ENCODE data around the gene CACNG7. TPM values are rescaled to one million over a fixed set of nuclear protein-coding genes. Genes with fewer than 3 reads are reported as not detected.

CACNG7 gene
- total and polyA plus RNA-seq, 2 donors, result 0.05 TPM; not detected in 1

GRCh38 chr19:53962887-53963431 is 53.9 kb downstream of the CACNG7 start, which contains the start of gene CACNG8:
Gene CACNG8, plus strand, starts transcription at chr19:53962937.
- H3K27me3 ChIP-seq (ENCODE audit: control insufficient read depth in 2 of 2, insufficient read depth in 1 of 2, low read length in 1 of 2), result peaks cover 46 to 70% of the 10 kb centered on the region in 2 donors
- 5% methylated on average over 55 of the region's 55 CpGs for WGBS

GRCh38 chr19:53965091-53965490 is 56.0 kb downstream of the CACNG7 start:
- peaks cover 30 to 49% of the 10 kb centered on the region in 2 donors for H3K27me3 ChIP-seq (ENCODE audit: control insufficient read depth in 2 of 2, insufficient read depth in 1 of 2, low read length in 1 of 2)
- no peak for DNase-seq (ENCODE audit: low read depth in 6 of 9, low spot score in 9 of 9)
- no peaks in the 10 kb centered on the region for H3K36me3 ChIP-seq (ENCODE audit: control insufficient read depth in 2 of 2, insufficient read depth in 2 of 2, low read length in 1 of 2)
- WGBS, result 79% methylated on average over 11 of the region's 11 CpGs
- H3K4me1 ChIP-seq (ENCODE audit: control insufficient read depth in 2 of 2, insufficient read depth in 2 of 2, low read length in 2 of 2), result no peaks in the 10 kb centered on the region
- no peak overlapping the region for H3K27ac ChIP-seq (ENCODE audit: low read depth in 1 of 2, low read length in 1 of 2)
- H3K4me3 ChIP-seq (ENCODE audit: low read length in 2 of 2), result no peak overlapping the region
- no peaks in the 10 kb centered on the region for H3K9me3 ChIP-seq (ENCODE audit: control insufficient read depth in 2 of 2, insufficient read depth in 1 of 2, low read length in 1 of 2)

More at GRCh38 chr19:53962887-53963431, 53.9 kb downstream of the CACNG7 start, which contains the start of gene CACNG8:
- Histone ChIP-seq H3K27ac (ENCODE audit: low read depth in 1 of 2, low read length in 1 of 2) (no peak within 1 kb of the TSS), H3K4me1 (ENCODE audit: control insufficient read depth in 2 of 2, insufficient read depth in 2 of 2, low read length in 2 of 2) (no peaks in the 10 kb centered on the region), H3K4me3 (ENCODE audit: low read length in 2 of 2) (no peak within 1 kb of the TSS), H3K9me3 (ENCODE audit: control insufficient read depth in 2 of 2, insufficient read depth in 1 of 2, low read length in 1 of 2) (no peaks in the 10 kb centered on the region), H3K36me3 (ENCODE audit: control insufficient read depth in 2 of 2, insufficient read depth in 2 of 2, low read length in 1 of 2) (no peaks in the 10 kb centered on the region)
- DNase-seq (ENCODE audit: low read depth in 6 of 9, low spot score in 9 of 9), result no peak

DNA sequence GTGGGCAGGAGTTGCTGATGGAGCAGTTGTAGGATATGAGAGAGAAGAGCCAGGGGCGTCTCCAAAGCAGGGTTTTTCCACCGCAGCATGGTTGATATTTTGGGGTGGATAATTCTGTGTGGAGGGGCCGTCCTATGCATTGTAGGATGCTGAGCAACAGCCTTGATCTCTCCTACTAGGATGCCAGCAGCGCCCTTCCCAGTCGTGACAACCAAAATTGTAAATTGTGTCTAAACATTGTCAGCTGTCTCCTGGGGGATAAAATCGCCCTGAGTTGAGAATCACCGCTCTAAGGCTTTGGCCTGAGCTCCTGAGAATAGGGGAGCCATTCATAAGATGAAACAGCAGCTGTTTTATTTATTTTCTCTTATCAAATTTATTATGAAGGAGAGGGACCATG is 57.9 kb downstream of the CACNG7 start:
- 87% methylated on average over 7 of the region's 7 CpGs for WGBS
- no peaks in the 10 kb centered on the region for H3K9me3 ChIP-seq (ENCODE audit: control insufficient read depth in 2 of 2, insufficient read depth in 1 of 2, low read length in 1 of 2)
- H3K27me3 ChIP-seq (ENCODE audit: control insufficient read depth in 2 of 2, insufficient read depth in 1 of 2, low read length in 1 of 2), result peaks cover 14 to 38% of the 10 kb centered on the region in 2 donors
- H3K27ac ChIP-seq (ENCODE audit: low read depth in 1 of 2, low read length in 1 of 2), result no peak overlapping the region
- no peak for DNase-seq (ENCODE audit: low read depth in 6 of 9, low spot score in 9 of 9)
- H3K4me1 ChIP-seq (ENCODE audit: control insufficient read depth in 2 of 2, insufficient read depth in 2 of 2, low read length in 2 of 2), result no peaks in the 10 kb centered on the region
- no peak overlapping the region for H3K4me3 ChIP-seq (ENCODE audit: low read length in 2 of 2)
- H3K36me3 ChIP-seq (ENCODE audit: control insufficient read depth in 2 of 2, insufficient read depth in 2 of 2, low read length in 1 of 2), result no peaks in the 10 kb centered on the region

DNA sequence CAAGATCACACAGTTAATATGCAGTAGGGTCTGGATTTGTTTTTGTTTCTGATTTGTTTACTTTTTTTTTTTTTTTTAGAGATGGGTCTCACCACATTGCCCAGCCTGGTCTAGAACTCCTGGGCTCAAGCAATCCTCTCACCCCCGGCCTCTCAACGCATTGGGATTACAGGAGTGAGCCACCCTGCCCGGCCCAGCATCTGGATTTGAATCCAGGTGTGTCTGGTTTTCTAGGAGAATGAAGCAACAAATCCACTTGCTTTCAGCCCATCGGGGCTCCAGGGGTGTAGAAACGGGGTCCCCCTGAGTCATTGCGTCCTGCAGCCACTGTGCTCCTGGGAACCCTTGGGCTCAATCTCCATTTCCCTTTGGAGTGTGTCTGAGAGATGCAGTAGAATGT is 60.3 kb downstream of the CACNG7 start:
- 95% methylated on average over 6 of the region's 6 CpGs for WGBS
- H3K4me3 ChIP-seq (ENCODE audit: low read length in 2 of 2), result no peak overlapping the region
- H3K27me3 ChIP-seq (ENCODE audit: control insufficient read depth in 2 of 2, insufficient read depth in 1 of 2, low read length in 1 of 2), result peaks cover 0 to 21% of the 10 kb centered on the region in 2 donors
- no peaks in the 10 kb centered on the region for H3K36me3 ChIP-seq (ENCODE audit: control insufficient read depth in 2 of 2, insufficient read depth in 2 of 2, low read length in 1 of 2)
- no peaks in the 10 kb centered on the region for H3K9me3 ChIP-seq (ENCODE audit: control insufficient read depth in 2 of 2, insufficient read depth in 1 of 2, low read length in 1 of 2)
- no peak for DNase-seq (ENCODE audit: low read depth in 6 of 9, low spot score in 9 of 9)
- no peak overlapping the region for H3K27ac ChIP-seq (ENCODE audit: low read depth in 1 of 2, low read length in 1 of 2)
- H3K4me1 ChIP-seq (ENCODE audit: control insufficient read depth in 2 of 2, insufficient read depth in 2 of 2, low read length in 2 of 2), result no peaks in the 10 kb centered on the region

DNA sequence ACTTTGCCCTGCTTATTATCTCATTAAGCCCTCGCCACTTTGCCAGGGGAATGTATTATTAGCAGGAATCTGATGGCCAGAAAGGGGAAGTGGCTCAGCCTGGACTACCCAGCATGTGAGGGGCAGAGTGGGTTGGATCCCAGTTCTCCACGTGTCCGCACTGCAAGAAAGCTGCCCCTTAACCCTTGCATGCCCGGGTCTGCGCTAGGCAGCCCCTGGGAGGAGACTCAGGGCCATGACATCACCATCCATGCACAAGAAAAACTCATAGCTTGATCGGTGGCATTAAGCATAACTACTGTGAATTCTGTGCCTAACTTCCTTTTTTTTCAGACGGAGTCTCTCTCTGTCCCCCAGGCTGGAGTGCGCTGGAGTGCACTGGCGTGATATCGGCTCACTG is 62.6 kb downstream of the CACNG7 start:
- Histone ChIP-seq H3K27ac (ENCODE audit: low read depth in 1 of 2, low read length in 1 of 2) (no peak overlapping the region), H3K4me1 (ENCODE audit: control insufficient read depth in 2 of 2, insufficient read depth in 2 of 2, low read length in 2 of 2) (no peaks in the 10 kb centered on the region), H3K36me3 (ENCODE audit: control insufficient read depth in 2 of 2, insufficient read depth in 2 of 2, low read length in 1 of 2) (no peaks in the 10 kb centered on the region), H3K4me3 (ENCODE audit: low read length in 2 of 2) (no peak overlapping the region), H3K9me3 (ENCODE audit: control insufficient read depth in 2 of 2, insufficient read depth in 1 of 2, low read length in 1 of 2) (no peaks in the 10 kb centered on the region), H3K27me3 (ENCODE audit: control insufficient read depth in 2 of 2, insufficient read depth in 1 of 2, low read length in 1 of 2) (peaks cover 0 to 7% of the 10 kb centered on the region in 2 donors)
- WGBS, result 14% methylated on average over 10 of the region's 10 CpGs
- DNase-seq (ENCODE audit: low read depth in 6 of 9, low spot score in 9 of 9), result no peak

DNA sequence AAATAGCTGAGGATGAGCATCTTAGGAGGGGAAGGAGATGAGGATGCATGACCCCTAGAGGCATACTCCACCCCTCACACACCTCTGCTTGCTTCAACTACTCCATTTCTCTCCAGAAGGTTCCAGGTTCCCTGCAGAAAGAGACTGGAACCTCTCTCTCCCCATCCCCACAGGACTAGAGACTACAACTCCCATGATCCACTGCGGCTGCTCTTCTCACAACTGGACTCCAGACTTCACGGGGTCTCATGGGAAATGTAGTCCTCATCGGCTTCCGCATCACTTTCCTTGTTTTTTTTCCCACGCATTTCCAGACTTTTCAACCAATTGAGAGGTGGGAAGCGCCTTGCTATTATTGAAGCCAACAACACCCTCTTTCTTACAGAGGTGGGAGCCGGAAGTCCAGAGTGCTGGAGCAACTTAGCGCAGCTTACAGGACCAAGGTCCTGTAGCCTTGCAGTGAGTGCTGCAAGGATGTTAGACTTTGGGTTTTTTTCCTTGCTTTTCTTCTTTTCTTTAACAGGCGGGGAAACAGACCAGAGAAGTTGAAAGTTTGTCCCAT is 68.4 kb downstream of the CACNG7 start:
- H3K9me3 ChIP-seq (ENCODE audit: control insufficient read depth in 2 of 2, insufficient read depth in 1 of 2, low read length in 1 of 2), result peaks cover 11 to 25% of the 10 kb centered on the region in 2 donors
- DNase-seq (ENCODE audit: low read depth in 6 of 9, low spot score in 9 of 9), result peak; percentile 19 to 76 (median 54)
- H3K4me1 ChIP-seq (ENCODE audit: control insufficient read depth in 2 of 2, insufficient read depth in 2 of 2, low read length in 2 of 2), result no peaks in the 10 kb centered on the region
- H3K27me3 ChIP-seq (ENCODE audit: control insufficient read depth in 2 of 2, insufficient read depth in 1 of 2, low read length in 1 of 2), result peaks cover 44 to 55% of the 10 kb centered on the region in 2 donors
- H3K4me3 ChIP-seq (ENCODE audit: low read length in 2 of 2), result peak overlapping the region in 1 of 2 donors; percentile 6
- H3K36me3 ChIP-seq (ENCODE audit: control insufficient read depth in 2 of 2, insufficient read depth in 2 of 2, low read length in 1 of 2), result no peaks in the 10 kb centered on the region
- 5% methylated on average over 9 of the region's 9 CpGs for WGBS
- H3K27ac ChIP-seq (ENCODE audit: low read depth in 1 of 2, low read length in 1 of 2), result no peak overlapping the region

DNA sequence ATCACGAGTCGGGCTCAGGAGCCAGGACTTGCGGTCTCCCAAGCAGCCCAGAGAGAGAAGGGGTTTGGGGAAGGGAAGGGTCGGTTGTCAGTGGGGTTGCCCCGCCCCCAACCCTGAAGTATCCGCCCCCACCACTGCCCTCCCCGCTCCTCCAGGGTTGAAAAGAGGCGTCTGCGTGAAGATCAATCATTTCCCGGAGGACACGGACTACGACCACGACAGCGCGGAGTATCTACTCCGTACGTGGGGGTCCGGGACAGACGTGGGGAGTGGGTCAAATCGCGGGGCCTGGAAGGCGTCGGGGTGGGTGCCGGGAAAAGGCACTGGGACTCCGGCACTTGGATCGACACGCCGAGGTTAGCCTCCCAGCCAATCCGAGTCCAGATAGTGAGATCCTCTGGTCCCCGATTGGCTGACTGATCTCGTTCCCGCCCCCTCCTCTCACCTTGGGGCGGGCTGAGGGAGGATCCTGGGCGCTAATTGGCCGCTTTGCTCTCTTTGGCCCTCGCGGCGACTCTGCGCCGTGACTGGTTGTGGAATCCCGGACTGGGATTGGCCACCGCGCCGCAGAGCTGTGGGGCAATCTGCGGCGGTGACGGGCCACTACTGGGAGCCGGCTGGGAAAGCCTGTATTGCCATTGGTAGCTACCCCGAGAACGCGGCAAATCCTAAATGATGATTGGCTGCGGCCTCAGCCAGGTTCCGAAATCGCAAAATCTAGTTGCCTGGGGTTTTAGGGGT is 69.1 kb downstream of the CACNG7 start:
- H3K36me3 ChIP-seq (ENCODE audit: control insufficient read depth in 2 of 2, insufficient read depth in 2 of 2, low read length in 1 of 2), result no peaks in the 10 kb centered on the region
- H3K27me3 ChIP-seq (ENCODE audit: control insufficient read depth in 2 of 2, insufficient read depth in 1 of 2, low read length in 1 of 2), result peaks cover 49 to 56% of the 10 kb centered on the region in 2 donors
- H3K9me3 ChIP-seq (ENCODE audit: control insufficient read depth in 2 of 2, insufficient read depth in 1 of 2, low read length in 1 of 2), result peaks cover 11 to 25% of the 10 kb centered on the region in 2 donors
- WGBS, result 9% methylated on average over 54 of the region's 54 CpGs
- H3K4me1 ChIP-seq (ENCODE audit: control insufficient read depth in 2 of 2, insufficient read depth in 2 of 2, low read length in 2 of 2), result no peaks in the 10 kb centered on the region
- no peak overlapping the region for H3K4me3 ChIP-seq (ENCODE audit: low read length in 2 of 2)
- no peak for DNase-seq (ENCODE audit: low read depth in 6 of 9, low spot score in 9 of 9)
- H3K27ac ChIP-seq (ENCODE audit: low read depth in 1 of 2, low read length in 1 of 2), result no peak overlapping the region

- DNase-seq (ENCODE audit: low read depth in 6 of 9, low spot score in 9 of 9), result no peak
- peaks cover 56 to 66% of the 10 kb centered on the region in 2 donors for H3K27me3 ChIP-seq (ENCODE audit: control insufficient read depth in 2 of 2, insufficient read depth in 1 of 2, low read length in 1 of 2)
- H3K4me1 ChIP-seq (ENCODE audit: control insufficient read depth in 2 of 2, insufficient read depth in 2 of 2, low read length in 2 of 2), result no peaks in the 10 kb centered on the region
- peaks cover 13 to 25% of the 10 kb centered on the region in 2 donors for H3K9me3 ChIP-seq (ENCODE audit: control insufficient read depth in 2 of 2, insufficient read depth in 1 of 2, low read length in 1 of 2)
- H3K27ac ChIP-seq (ENCODE audit: low read depth in 1 of 2, low read length in 1 of 2), result no peak overlapping the region
- no peaks in the 10 kb centered on the region for H3K36me3 ChIP-seq (ENCODE audit: control insufficient read depth in 2 of 2, insufficient read depth in 2 of 2, low read length in 1 of 2)
- WGBS, result 8% methylated on average over 19 of the region's 19 CpGs
- no peak overlapping the region for H3K4me3 ChIP-seq (ENCODE audit: low read length in 2 of 2)
Measured at GRCh38 chr19:53978975-53979801, 70.1 kb downstream of the CACNG7 start.

Measured in thymus (tissue), 11 donors.